Common myeloid progenitor, CD34-positive (primary cell): Measurements from ENCODE around the gene BAIAP2L1.
A peak's percentile ranks its signal among the peaks of the same experiment; 100 is the strongest.

Experiments
- CTCF ChIA-PET: fragments of 350-600 bp; sonication (Branson Sonifier 250); formaldehyde crosslinking; loops from one replicate; lab custom pipeline; 2021; ENCODE audit warnings: antibody characterized with exemption; lab: Charles Lee
- POLR2A ChIA-PET: fragments of 350-600 bp; sonication (Branson Sonifier 250); formaldehyde crosslinking; loops from one replicate; lab custom pipeline; 2021; ENCODE audit warnings: antibody characterized with exemption; lab: Charles Lee
- DNase-seq, 3 donors: peaks; one replicate each; pipeline versions ENCODE4 v3.0.0 to v3.0.0-alpha.2; 2013
- H3K27ac ChIP-seq, 2 experiments: 1 replicate in 1 of 2; 2 replicates in 1 of 2; pipeline ENCODE4 v1.7.0; 2013; ENCODE audit warnings: inconsistent platforms in 2 of 2, low read length in 2 of 2, mild to moderate bottlenecking in 2 of 2, low read depth in 1 of 2, moderate library complexity in 1 of 2; ENCODE audit not compliant: severe bottlenecking in 2 of 2, insufficient read depth in 1 of 2, poor library complexity in 1 of 2
- H3K27me3 ChIP-seq, 5 experiments: replicated peaks in 2 of 5; 1 replicate in 3 of 5; 2 replicates in 2 of 5; pipeline versions ENCODE4 v1.6.1 to v1.7.0; 2013; ENCODE audit warnings: low read length in 4 of 5, mild to moderate bottlenecking in 2 of 5, moderate library complexity in 2 of 5, inconsistent platforms in 1 of 5; ENCODE audit not compliant: insufficient read depth in 5 of 5, control insufficient read depth in 4 of 5
- H3K36me3 ChIP-seq, 4 experiments: 1 replicate in 2 of 4; 2 replicates in 2 of 4; pipeline versions ENCODE4 v1.6.1 to v1.7.0; 2013; ENCODE audit warnings: low read length in 3 of 4, control low read depth in 1 of 4, mild to moderate bottlenecking in 1 of 4; ENCODE audit not compliant: control insufficient read depth in 4 of 4, insufficient read depth in 4 of 4
- H3K4me1 ChIP-seq, 4 experiments: 1 replicate in 3 of 4; 2 replicates in 1 of 4; pipeline versions ENCODE4 v1.6.1 to v1.7.1; 2013; ENCODE audit warnings: low read length in 3 of 4, mild to moderate bottlenecking in 3 of 4, control low read depth in 1 of 4, inconsistent platforms in 1 of 4, moderate library complexity in 1 of 4; ENCODE audit not compliant: control insufficient read depth in 4 of 4, insufficient read depth in 4 of 4; ENCODE audit errors: control extremely low read depth in 1 of 4
- H3K4me3 ChIP-seq, 7 experiments: 1 replicate in 4 of 7; 2 replicates in 3 of 7; pipeline versions ENCODE4 v1.5.1 to v1.7.0; 2013; ENCODE audit warnings: mild to moderate bottlenecking in 7 of 7, low read length in 6 of 7, moderate library complexity in 6 of 7, inconsistent platforms in 2 of 7, low read depth in 2 of 7, control low read depth in 1 of 7; ENCODE audit not compliant: insufficient read depth in 4 of 7, control insufficient read depth in 1 of 7; ENCODE audit errors: extremely low read depth in 1 of 7
- H3K9me3 ChIP-seq, 5 experiments: 1 replicate in 4 of 5; 2 replicates in 1 of 5; pipeline versions ENCODE4 v1.6.1 to v1.7.1; 2013; ENCODE audit warnings: low read length in 4 of 5, mild to moderate bottlenecking in 2 of 5, inconsistent platforms in 1 of 5, low read depth in 1 of 5, moderate library complexity in 1 of 5; ENCODE audit not compliant: control insufficient read depth in 4 of 5, insufficient read depth in 2 of 5; ENCODE audit errors: control extremely low read depth in 1 of 5
- WGBS: methylation state at CpG from one replicate; pipeline ENCODE4 v1.1.5; 2013; ENCODE audit not compliant: insufficient coverage; 5-methylcytosine and 5-hydroxymethylcytosine counted together

BAIAP2L1 gene

DNA sequence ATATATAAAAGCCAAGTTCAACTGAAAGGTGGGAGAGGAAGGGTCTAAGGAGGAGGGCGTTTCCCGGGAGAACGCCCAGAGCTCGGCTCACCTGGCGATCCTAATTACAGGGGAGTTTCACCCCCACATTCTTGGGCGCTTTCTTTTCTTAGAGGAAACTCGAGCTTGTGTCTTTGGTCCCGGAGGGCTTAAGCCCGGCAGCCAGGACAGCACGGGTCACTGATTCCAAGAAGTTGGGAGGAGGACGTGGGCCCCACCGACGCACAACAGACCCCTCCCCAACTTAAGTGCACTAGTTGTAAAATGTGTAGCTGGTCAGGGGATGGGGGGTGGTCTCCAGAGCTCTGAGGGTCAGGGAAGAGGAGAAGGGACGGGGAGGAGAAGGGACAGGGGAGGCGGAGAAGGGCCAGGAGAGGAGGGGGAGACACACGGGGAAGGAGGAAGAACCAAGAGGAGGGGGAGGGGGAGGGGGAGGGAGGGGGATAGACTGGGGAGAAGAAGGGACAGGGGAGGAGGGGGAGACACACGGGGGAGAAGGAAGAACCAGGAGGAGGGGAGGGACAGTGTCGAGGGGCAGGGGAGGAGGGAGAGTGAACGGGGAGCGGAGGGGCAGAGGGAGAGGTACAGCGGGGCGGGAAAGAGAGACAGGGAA is 874 bp downstream of the BAIAP2L1 start:
- 29% methylated on average over 9 of the region's 22 CpGs for WGBS
- ChIA-PET POLR2A (interaction anchor here (0.6 kb wide), 1 partner anchor 991 kb away, joined by 4 read pairs; no protein-coding TSS in a partner anchor), CTCF (interaction anchor here (1.5 kb wide), 1 partner anchor 443 kb away, joined by 3 read pairs; no protein-coding TSS in a partner anchor)
- DNase-seq, result peak in 2 of 3 donors; percentile 9 to 33
- Histone ChIP-seq H3K27ac (no peak overlapping the region), H3K4me3 (peak overlapping the region in 2 of 7 experiments; percentile 9 to 59), H3K36me3 (no peaks in the 10 kb centered on the region), H3K27me3 (peaks cover 0 to 50% (median 20%) of the 10 kb centered on the region in 5 experiments), H3K9me3 (no peaks in the 10 kb centered on the region), H3K4me1 (peaks cover 0 to 10% (median 9%) of the 10 kb centered on the region in 4 experiments)

GRCh38 chr7:98399462-98399861 is 1.4 kb downstream of the BAIAP2L1 start:
- peak in 2 of 3 donors; percentile 25 to 33 for DNase-seq
- ChIA-PET CTCF (no interaction called here), POLR2A (interaction anchor here (0.6 kb wide), 1 partner anchor 992 kb away, joined by 4 read pairs; no protein-coding TSS in a partner anchor)
- no peak overlapping the region for H3K4me3 ChIP-seq
- peaks cover 0 to 50% (median 20%) of the 10 kb centered on the region in 5 experiments for H3K27me3 ChIP-seq
- no peaks in the 10 kb centered on the region for H3K36me3 ChIP-seq
- peaks cover 0 to 10% (median 9%) of the 10 kb centered on the region in 4 experiments for H3K4me1 ChIP-seq
- 50% methylated on average over 1 of the region's 7 CpGs for WGBS
- no peak overlapping the region for H3K27ac ChIP-seq
- H3K9me3 ChIP-seq, result no peaks in the 10 kb centered on the region

GRCh38 chr7:98398567-98399372 is 2.1 kb downstream of the BAIAP2L1 start:
- ChIA-PET CTCF (no interaction called here), POLR2A (no interaction called here)
- Histone ChIP-seq H3K9me3 (no peaks in the 10 kb centered on the region), H3K27me3 (peaks cover 0 to 50% (median 20%) of the 10 kb centered on the region in 5 experiments), H3K36me3 (no peaks in the 10 kb centered on the region), H3K4me3 (no peak overlapping the region), H3K4me1 (peaks cover 0 to 10% (median 9%) of the 10 kb centered on the region in 4 experiments), H3K27ac (no peak overlapping the region)
- peak in 1 of 3 donors; percentile 9 for DNase-seq
- WGBS, result 80% methylated on average over 14 of the region's 20 CpGs

DNA sequence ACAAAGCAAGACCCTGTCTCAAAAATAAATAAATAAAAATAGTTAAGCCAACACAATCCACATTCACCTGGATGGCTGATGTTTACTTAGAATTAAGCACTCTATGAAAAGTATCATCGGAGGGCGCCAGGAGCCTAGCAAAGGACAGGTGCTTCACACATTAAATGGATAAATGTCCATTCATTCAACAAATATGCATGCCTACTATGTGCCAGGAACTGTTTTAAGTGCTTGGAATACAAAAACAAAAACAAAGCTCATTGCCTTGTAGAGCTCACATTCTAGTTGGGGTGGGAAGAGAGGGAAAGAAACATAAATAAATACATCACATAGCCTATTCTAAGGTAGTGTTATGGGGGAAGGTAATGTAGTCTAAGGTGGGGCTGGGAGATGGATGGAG is 4.1 kb downstream of the BAIAP2L1 start:
- Histone ChIP-seq H3K4me1 (peaks cover 0 to 10% (median 9%) of the 10 kb centered on the region in 4 experiments), H3K27ac (no peak overlapping the region), H3K27me3 (peaks cover 0 to 36% (median 18%) of the 10 kb centered on the region in 5 experiments), H3K36me3 (no peaks in the 10 kb centered on the region), H3K4me3 (no peak overlapping the region), H3K9me3 (no peaks in the 10 kb centered on the region)
- no CpG with 5 or more reads among the region's 2 CpGs for WGBS
- POLR2A ChIA-PET, result no interaction called here
- no peak for DNase-seq
- CTCF ChIA-PET, result no interaction called here

GRCh38 chr7:98395951-98396350 is 4.9 kb downstream of the BAIAP2L1 start:
- DNase-seq, result no peak
- Histone ChIP-seq H3K9me3 (no peaks in the 10 kb centered on the region), H3K4me1 (peaks cover 0 to 6% (median 5%) of the 10 kb centered on the region in 4 experiments), H3K4me3 (no peak overlapping the region), H3K36me3 (no peaks in the 10 kb centered on the region), H3K27me3 (peaks cover 0 to 29% (median 15%) of the 10 kb centered on the region in 5 experiments), H3K27ac (no peak overlapping the region)
- CTCF ChIA-PET, result interaction anchor here (1.1 kb wide), 1 partner anchor 446 kb away, joined by 4 read pairs; no protein-coding TSS in a partner anchor
- POLR2A ChIA-PET, result no interaction called here
- WGBS, result 67% methylated on average over 3 of the region's 3 CpGs

DNA sequence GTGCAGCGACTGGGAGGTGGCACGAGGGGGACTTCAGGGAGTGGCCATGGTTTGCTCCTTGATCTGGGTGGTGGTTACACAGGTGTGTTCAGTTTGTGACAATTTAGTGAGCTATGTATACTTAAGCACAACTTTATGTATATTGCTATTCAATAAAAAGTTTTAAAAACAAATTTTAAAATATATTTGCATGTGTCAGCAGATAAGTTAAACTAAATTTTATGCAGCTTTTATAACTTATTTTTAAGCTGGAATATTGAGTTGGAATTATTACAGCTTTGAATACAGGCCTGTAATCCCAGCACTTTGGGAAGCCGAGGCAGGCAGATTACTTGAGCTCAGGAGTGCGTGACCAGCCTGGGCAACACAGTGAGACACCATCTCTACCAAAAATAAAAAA is 5.4 kb downstream of the BAIAP2L1 start:
- Histone ChIP-seq H3K27me3 (peaks cover 0 to 26% (median 15%) of the 10 kb centered on the region in 5 experiments), H3K9me3 (no peaks in the 10 kb centered on the region), H3K4me1 (peaks cover 0 to under 1% (median under 1%) of the 10 kb centered on the region in 4 experiments), H3K4me3 (no peak overlapping the region), H3K27ac (no peak overlapping the region), H3K36me3 (no peaks in the 10 kb centered on the region)
- ChIA-PET CTCF (interaction anchor here (1.1 kb wide), 1 partner anchor 447 kb away, joined by 4 read pairs; no protein-coding TSS in a partner anchor), POLR2A (no interaction called here)
- 92% methylated on average over 2 of the region's 4 CpGs for WGBS
- no peak for DNase-seq
